ENCODE results near the gene ERVFRD-1.

GRCh38 chr6:11132194-11132888, 20.8 kb upstream of the ERVFRD-1 start:
- TF ChIP-seq, protein P1, sequence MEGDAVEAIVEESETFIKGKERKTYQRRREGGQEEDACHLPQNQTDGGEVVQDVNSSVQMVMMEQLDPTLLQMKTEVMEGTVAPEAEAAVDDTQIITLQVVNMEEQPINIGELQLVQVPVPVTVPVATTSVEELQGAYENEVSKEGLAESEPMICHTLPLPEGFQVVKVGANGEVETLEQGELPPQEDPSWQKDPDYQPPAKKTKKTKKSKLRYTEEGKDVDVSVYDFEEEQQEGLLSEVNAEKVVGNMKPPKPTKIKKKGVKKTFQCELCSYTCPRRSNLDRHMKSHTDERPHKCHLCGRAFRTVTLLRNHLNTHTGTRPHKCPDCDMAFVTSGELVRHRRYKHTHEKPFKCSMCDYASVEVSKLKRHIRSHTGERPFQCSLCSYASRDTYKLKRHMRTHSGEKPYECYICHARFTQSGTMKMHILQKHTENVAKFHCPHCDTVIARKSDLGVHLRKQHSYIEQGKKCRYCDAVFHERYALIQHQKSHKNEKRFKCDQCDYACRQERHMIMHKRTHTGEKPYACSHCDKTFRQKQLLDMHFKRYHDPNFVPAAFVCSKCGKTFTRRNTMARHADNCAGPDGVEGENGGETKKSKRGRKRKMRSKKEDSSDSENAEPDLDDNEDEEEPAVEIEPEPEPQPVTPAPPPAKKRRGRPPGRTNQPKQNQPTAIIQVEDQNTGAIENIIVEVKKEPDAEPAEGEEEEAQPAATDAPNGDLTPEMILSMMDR (tag by site-specific recombination; IDR thresholded peaks at IDR 0.05), result no peak
- no peak for TF ChIP-seq ZBTB17 (tag by site-specific recombination; IDR thresholded peaks at IDR 0.05)
- TF ChIP-seq ZNF19 (tag by site-specific recombination; IDR thresholded peaks at IDR 0.05; ENCODE audit: low read depth), result no peak
- TF ChIP-seq, protein P2, sequence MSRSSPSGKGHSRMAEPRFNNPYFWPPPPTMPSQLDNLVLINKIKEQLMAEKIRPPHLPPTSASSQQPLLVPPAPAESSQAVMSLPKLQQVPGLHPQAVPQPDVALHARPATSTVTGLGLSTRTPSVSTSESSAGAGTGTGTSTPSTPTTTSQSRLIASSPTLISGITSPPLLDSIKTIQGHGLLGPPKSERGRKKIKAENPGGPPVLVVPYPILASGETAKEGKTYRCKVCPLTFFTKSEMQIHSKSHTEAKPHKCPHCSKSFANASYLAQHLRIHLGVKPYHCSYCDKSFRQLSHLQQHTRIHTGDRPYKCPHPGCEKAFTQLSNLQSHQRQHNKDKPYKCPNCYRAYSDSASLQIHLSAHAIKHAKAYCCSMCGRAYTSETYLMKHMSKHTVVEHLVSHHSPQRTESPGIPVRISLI (tag by site-specific recombination; IDR thresholded peaks at IDR 0.05), result no peak
- no peak for TF ChIP-seq KLF16 (tag by site-specific recombination; IDR thresholded peaks at IDR 0.05)
- TF ChIP-seq, protein P3, sequence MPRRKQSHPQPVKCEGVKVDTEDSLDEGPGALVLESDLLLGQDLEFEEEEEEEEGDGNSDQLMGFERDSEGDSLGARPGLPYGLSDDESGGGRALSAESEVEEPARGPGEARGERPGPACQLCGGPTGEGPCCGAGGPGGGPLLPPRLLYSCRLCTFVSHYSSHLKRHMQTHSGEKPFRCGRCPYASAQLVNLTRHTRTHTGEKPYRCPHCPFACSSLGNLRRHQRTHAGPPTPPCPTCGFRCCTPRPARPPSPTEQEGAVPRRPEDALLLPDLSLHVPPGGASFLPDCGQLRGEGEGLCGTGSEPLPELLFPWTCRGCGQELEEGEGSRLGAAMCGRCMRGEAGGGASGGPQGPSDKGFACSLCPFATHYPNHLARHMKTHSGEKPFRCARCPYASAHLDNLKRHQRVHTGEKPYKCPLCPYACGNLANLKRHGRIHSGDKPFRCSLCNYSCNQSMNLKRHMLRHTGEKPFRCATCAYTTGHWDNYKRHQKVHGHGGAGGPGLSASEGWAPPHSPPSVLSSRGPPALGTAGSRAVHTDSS (tag by site-specific recombination; IDR thresholded peaks at IDR 0.05), result no peak
- TF ChIP-seq ZNF311 (tag by site-specific recombination; IDR thresholded peaks at IDR 0.05; ENCODE audit: borderline replicate concordance), result no peak
- TF ChIP-seq FEZF1 (tag by site-specific recombination; IDR thresholded peaks at IDR 0.05), result no peak
- no peak for TF ChIP-seq ZNF747 (tag by site-specific recombination; IDR thresholded peaks at IDR 0.05)
- TF ChIP-seq ZNF48 (tag by site-specific recombination; IDR thresholded peaks at IDR 0.05), result no peak
- no peak for TF ChIP-seq ZBTB20 (tag by site-specific recombination; IDR thresholded peaks at IDR 0.05)
- TF ChIP-seq, protein P4, sequence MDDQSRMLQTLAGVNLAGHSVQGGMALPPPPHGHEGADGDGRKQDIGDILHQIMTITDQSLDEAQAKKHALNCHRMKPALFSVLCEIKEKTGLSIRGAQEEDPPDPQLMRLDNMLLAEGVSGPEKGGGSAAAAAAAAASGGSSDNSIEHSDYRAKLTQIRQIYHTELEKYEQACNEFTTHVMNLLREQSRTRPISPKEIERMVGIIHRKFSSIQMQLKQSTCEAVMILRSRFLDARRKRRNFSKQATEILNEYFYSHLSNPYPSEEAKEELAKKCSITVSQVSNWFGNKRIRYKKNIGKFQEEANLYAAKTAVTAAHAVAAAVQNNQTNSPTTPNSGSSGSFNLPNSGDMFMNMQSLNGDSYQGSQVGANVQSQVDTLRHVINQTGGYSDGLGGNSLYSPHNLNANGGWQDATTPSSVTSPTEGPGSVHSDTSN (CRISPR knock-in tag; IDR thresholded peaks at IDR 0.05), result no peak
- no peak for TF ChIP-seq ZNF624 (tag by site-specific recombination; IDR thresholded peaks at IDR 0.05)
- no peak for TF ChIP-seq HOXA7 (CRISPR knock-in tag; IDR thresholded peaks at IDR 0.05; ENCODE audit: borderline replicate concordance)
